Hippocampal formation (tissue), 2 donors: ENCODE results near the gene PCSK5.
A peak's percentile ranks its signal among the peaks of the same experiment; 100 is the strongest.
"Not testable (repeated sequence)": the region's sequence is repeated elsewhere in the genome, so short reads cannot be mapped to it uniquely, and the experiment has no call there.

Experiments
- DNase-seq, 2 donors: peaks; one replicate each; lab custom pipeline; 2025; lab: John Stamatoyannopoulos, UW

The PCSK5 gene

GRCh38 chr9:76358628-76359280 is 468.3 kb downstream of the PCSK5 start:
- DNase-seq: no peak

- no peak for DNase-seq
Measured at GRCh38 chr9:76359365-76359764, 468.9 kb downstream of the PCSK5 start.

DNA sequence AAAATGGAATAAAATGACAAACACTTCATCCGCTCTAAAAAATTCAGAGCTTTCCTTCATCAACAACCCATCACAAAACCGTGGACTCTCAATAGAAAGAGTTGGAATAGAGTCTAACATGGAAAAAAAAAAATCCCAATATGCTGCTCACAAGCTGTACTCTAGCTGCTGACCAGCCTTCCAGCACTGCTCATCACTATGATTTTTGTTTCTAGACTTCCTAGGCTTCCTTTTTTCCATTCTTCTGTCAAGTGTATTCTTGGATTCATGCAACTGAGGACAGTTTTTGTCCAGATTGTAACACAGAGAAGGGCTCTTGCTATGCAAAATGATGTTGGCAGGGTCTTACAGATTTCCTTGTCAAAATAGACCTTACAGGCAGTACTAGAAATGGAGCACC is 469.3 kb downstream of the PCSK5 start:
- no peak for DNase-seq

DNA sequence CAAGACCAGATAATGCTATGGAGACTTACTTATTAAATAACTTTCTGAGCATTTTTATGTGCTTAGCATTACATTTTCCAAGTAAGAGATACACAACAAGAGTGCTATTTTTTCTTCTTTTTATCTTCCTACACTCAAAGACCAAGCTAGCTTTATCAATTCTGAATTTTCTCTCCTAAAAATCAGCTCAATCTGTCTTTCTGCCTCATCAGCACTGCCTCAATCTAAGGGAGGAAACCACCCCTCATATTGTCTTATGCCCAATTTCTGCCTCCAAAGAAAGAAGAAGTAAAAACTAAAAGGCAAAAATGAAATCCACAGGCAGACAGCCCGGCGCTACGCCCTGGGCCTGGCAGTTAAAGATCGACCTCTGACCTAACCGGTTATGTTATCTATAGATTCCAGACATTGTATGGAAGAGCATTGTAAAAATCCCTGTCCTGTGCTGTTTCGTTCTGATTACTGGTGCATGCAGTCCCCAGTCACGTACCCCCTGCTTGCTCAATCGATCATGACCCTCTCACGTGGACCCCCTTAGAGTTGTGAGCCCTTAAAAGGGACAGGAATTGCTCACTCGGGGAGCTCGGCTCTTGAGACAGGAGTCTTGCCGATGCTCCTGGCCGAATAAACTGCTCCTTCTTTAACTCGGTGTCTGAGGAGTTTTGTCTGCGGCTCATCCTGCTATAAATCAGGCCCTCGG is 472.0 kb downstream of the PCSK5 start:
- not testable (repeated sequence) for DNase-seq

GRCh38 chr9:76363032-76363395 is 472.5 kb downstream of the PCSK5 start:
- no peak for DNase-seq

- DNase-seq: no peak
Measured at GRCh38 chr9:76365028-76365427, 474.6 kb downstream of the PCSK5 start.

GRCh38 chr9:76366275-76366674 is 475.8 kb downstream of the PCSK5 start:
- no peak for DNase-seq

- no peak for DNase-seq
Measured at GRCh38 chr9:76369583-76369982, 479.1 kb downstream of the PCSK5 start.

GRCh38 chr9:76370396-76371023 is 480.0 kb downstream of the PCSK5 start:
- no peak for DNase-seq

GRCh38 chr9:76371901-76372300 is 481.4 kb downstream of the PCSK5 start:
- no peak for DNase-seq

GRCh38 chr9:76372336-76372735 is 481.9 kb downstream of the PCSK5 start:
- no peak for DNase-seq

GRCh38 chr9:76373173-76373783 is 482.8 kb downstream of the PCSK5 start:
- no peak for DNase-seq

DNA sequence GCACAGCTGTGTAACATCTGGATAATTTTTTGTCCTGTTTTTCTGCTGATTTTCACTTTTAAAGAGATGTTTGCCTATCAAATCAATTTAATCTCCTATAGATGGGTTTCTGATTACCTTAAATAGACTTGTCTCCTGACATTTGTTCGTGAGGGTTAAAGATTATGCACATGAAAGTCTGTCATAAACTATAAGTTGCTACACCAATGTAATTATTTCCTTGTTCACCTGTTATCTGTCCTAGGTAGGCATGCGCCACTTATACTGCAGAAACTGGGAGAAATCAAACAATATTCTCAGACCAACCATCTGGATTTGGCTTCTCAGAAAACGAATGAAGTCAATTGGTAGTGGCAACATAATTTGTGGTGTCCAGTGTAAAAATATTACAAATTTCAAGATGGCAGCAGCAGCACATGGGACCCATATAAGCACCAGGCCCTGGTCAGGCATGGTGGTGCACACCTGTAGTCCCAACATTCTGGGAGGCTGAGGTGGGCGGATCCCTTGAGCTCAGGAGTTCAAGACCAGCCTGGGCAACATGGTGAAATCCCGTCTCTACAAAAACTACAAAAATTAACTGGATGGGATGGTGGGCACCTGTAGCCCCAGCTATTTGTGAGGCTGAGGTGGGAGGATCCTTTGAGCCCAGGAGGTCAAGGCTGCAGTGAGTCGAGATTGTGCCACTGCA is 483.5 kb downstream of the PCSK5 start:
- DNase-seq: no peak

DNA sequence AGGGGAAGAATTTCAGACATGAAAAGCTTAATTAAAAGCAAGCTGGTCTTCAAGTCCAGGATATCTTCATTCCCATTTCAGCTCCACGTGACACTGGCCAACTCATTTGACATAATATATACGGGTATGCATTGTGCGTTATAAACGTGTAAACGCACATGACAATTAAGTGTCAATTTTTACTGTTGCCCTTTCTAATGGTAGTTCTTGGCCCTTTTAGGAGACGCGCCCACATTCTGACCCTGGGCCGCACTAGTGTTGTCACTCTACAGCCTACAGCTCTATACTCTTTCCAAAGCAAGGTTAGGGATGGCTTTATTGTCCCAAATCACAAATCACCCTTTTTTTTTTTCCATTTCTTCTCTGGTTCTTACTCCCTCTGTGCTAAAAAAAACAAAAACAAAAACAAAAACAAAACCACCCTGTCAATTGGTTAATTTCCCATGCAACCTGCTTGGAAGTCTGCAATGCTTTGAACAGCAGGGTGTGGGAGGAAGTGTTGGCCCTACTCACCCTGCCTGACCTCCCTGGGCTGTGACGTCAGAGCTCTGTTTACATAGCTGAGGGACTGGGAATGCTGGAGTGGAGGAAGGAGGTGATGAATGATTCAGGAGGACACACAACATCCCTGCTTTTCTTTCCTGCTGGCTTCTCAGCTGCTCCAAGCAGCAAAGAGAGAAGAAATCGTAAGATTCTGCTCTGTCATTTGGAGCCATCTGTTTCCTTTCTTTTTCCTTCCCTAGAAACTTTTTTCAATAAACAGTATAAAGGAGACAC is 484.5 kb downstream of the PCSK5 start:
- DNase-seq: no peak

GRCh38 chr9:76377791-76378190 is 487.3 kb downstream of the PCSK5 start:
- DNase-seq: no peak

DNA sequence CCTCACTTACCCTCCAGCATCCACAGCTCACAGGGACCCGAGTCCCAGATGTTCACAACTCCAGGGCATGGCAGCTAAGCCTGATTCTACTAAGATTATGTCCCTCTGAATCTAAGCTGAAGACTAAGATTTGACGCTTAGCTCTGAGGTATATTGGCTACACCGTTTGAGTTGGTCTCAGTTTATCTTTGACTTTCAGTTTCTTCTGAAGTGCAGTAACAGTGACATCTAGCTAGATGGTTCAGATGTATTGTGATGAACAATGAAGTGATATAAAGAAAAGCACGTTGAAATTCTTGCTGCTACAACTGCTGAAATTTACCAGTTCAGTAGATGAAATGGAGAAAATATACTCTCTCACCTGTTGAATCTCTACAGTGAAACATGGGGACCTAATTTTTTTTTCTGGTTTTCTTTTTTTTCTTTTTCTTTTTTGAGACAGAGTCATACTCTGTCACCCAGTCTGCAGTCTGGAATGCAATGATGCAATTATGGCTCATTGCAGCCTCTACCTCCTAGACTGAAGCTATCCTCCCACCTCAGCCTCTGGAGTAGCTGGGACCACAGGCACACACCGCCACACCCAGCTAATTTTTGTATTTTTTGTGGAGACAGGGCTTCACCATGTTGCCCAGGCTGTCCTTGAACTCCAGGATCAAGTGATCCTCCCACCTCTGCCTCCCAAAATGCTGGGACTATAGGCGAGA is 488.0 kb downstream of the PCSK5 start:
- no peak for DNase-seq

DNA sequence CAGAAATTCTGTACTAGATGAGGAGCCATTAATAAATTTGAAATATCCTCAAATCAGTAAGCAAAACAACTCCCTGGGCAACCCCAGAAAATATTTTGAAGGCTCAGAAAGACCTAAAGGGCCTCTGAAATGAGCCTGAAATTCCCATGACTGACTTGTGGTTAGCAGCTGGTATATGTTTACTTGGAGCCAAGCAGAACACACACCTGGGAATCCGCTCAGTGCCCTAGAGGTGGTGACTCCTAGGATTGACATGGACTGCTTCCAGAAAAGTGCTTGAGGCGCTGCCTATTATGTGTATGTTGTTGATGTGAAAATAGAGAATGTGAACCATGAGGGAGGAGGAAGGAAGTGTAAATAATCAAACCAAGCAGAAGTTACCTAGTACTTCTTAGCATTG is 489.0 kb downstream of the PCSK5 start:
- no peak for DNase-seq

GRCh38 chr9:76390656-76391055 is 500.2 kb downstream of the PCSK5 start:
- no peak for DNase-seq

- peak; percentile 86 to 90 for DNase-seq
Measured at GRCh38 chr9:76394195-76394959, 503.9 kb downstream of the PCSK5 start, which contains the start of gene RFK. TSS of gene RFK (minus strand) at chr9:76394426. CDS start at chr9:76394171, 255 bp downstream.

DNA sequence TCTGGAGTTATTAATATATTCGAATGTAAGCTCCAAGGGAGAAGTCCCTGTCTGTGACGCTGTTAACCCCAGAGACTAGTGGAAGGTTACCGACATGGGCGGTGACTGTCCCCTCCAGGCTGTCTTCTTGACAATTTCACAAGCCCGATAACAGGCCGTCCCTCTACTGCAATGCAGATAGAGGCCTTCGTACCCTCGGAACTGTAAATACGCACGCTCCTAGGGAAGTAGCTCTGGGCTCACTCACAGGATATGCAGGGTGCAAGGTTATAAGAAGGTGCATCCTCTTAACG is 504.4 kb downstream of the PCSK5 start:
- peak; percentile 62 to 69 for DNase-seq
